IgD-negative memory B cell (primary cell): Measurements from ENCODE around the gene SUSD5. TPM values are rescaled to one million over a fixed set of nuclear protein-coding genes. Genes with fewer than 3 reads are reported as not detected.

ENCODE experiments used
- H3K27ac Mint-ChIP-seq, 3 donors: one replicate each; pipeline ENCODE4 v1.8.0; 2020 to 2022; ENCODE audit warnings: mild to moderate bottlenecking in 3 of 3, mixed read lengths in 3 of 3, moderate library complexity in 1 of 3
- H3K27me3 Mint-ChIP-seq: one replicate; pipeline ENCODE4 v1.8.0; 2021; ENCODE audit warnings: mixed read lengths
- H3K36me3 Mint-ChIP-seq: one replicate; pipeline ENCODE4 v1.8.0; 2020; ENCODE audit warnings: mild to moderate bottlenecking, mixed read lengths
- H3K4me1 Mint-ChIP-seq, 3 donors: one replicate each; pipeline ENCODE4 v1.8.0; 2020 to 2022; ENCODE audit warnings: mixed read lengths in 3 of 3, mild to moderate bottlenecking in 1 of 3
- H3K4me3 Mint-ChIP-seq, 4 donors: one replicate each; pipeline ENCODE4 v1.8.0; 2020 to 2022; ENCODE audit warnings: mild to moderate bottlenecking in 4 of 4, mixed read lengths in 4 of 4, moderate library complexity in 3 of 4
- H3K9me3 Mint-ChIP-seq, 3 donors: one replicate each; pipeline ENCODE4 v1.8.0; 2020 to 2021; ENCODE audit warnings: mixed read lengths in 3 of 3, mild to moderate bottlenecking in 1 of 3
- polyA plus RNA-seq: library from polyadenylated mRNA; unstranded; fragments of 300-500 nt; fragmentation: Illumina TruSeq; gene quantifications from one replicate; pipeline ENCODE4 v1.2.3, GENCODE V29; 2021

The SUSD5 gene
- polyA plus RNA-seq, 1 donor from 2014 or later: not detected

- Mint-ChIP-seq H3K9me3 (peaks cover 0 to 3% (median 0%) of the 10 kb centered on the region in 3 donors), H3K36me3 (no peaks in the 10 kb centered on the region), H3K4me1 (peaks cover 8 to 10% (median 9%) of the 10 kb centered on the region in 3 donors), H3K27me3 (no peaks in the 10 kb centered on the region), H3K27ac (no peak overlapping the region), H3K4me3 (no peak overlapping the region)
Observed at GRCh38 chr3:33103034-33103433, 115.6 kb downstream of the SUSD5 start.

- no peak overlapping the region for H3K27ac Mint-ChIP-seq
- peaks cover 6 to 9% (median 8%) of the 10 kb centered on the region in 3 donors for H3K4me1 Mint-ChIP-seq
- H3K27me3 Mint-ChIP-seq: no peaks in the 10 kb centered on the region
Observed at GRCh38 chr3:33100229-33100628, 118.4 kb downstream of the SUSD5 start.

More at GRCh38 chr3:33100229-33100628, 118.4 kb downstream of the SUSD5 start:
- no peaks in the 10 kb centered on the region for H3K36me3 Mint-ChIP-seq
- no peaks in the 10 kb centered on the region for H3K9me3 Mint-ChIP-seq
- H3K4me3 Mint-ChIP-seq: peak overlapping the region in 2 of 4 donors; percentile 18 to 20

Other genes starting within 250 kb of the SUSD5 start
- gene GLB1, start 121.7 kb downstream of the SUSD5 start, polyA plus RNA-seq: 42.6 TPM
- 2.0 TPM for gene TMPPE, start 121.7 kb downstream of the SUSD5 start, polyA plus RNA-seq
- 88.0 TPM for gene CRTAP, start 104.8 kb downstream of the SUSD5 start, polyA plus RNA-seq
- gene FBXL2, start 58.6 kb upstream of the SUSD5 start, polyA plus RNA-seq: not detected
- gene UBP1, start 221.6 kb upstream of the SUSD5 start, polyA plus RNA-seq: 9.3 TPM